WTC11 (cell line): ENCODE measurements around the gene HID1. TPM values are rescaled to one million over a fixed set of nuclear protein-coding genes. Genes with fewer than 3 reads are reported as not detected.

Experiments used
- ATAC-seq: fragments of 200-7000 bp; cut with Tn5 transposase; 2 replicates; pipeline ENCODE4 v1.10.0; 2021; ENCODE audit warnings: mild to moderate bottlenecking, moderate library complexity
- CTCF ChIA-PET: fragments of 300-600 bp; sonication (Branson Sonifier 250); formaldehyde crosslinking; loops from one replicate; lab custom pipeline; 2021; ENCODE audit warnings: antibody characterized with exemption; lab: Charles Lee
- POLR2A ChIA-PET: fragments of 350-600 bp; sonication (Branson Sonifier 250); formaldehyde crosslinking; loops from one replicate; lab custom pipeline; 2021; ENCODE audit warnings: antibody characterized with exemption; lab: Charles Lee
- DNase-seq: peaks from one replicate; pipeline ENCODE4 v3.0.0; 2021; ENCODE audit warnings: low spot score
- H3K27ac Mint-ChIP-seq: 2 replicates; pipeline ENCODE4 v1.8.0; 2021; ENCODE audit warnings: mixed read lengths
- H3K27me3 Mint-ChIP-seq: 2 replicates; pipeline ENCODE4 v1.8.0; 2021; ENCODE audit warnings: low read depth, mild to moderate bottlenecking, moderate library complexity, mixed read lengths
- H3K36me3 Mint-ChIP-seq: 2 replicates; pipeline ENCODE4 v1.8.0; 2021; ENCODE audit warnings: mixed read lengths
- H3K4me1 Mint-ChIP-seq: 2 replicates; pipeline ENCODE4 v1.8.0; 2022; ENCODE audit warnings: mixed read lengths
- H3K4me3 Mint-ChIP-seq: 2 replicates; pipeline ENCODE4 v1.8.0; 2021; ENCODE audit warnings: mild to moderate bottlenecking, moderate library complexity, mixed read lengths
- H3K9me3 Mint-ChIP-seq: 2 replicates; pipeline ENCODE4 v1.8.0; 2021; ENCODE audit warnings: mixed read lengths
- CBFB ChIP-seq: sonication (generic); formaldehyde crosslinking; IDR thresholded peaks from 2 replicates; pipeline ENCODE4 v1.8.1; 2022; ENCODE audit warnings: mild to moderate bottlenecking, low read depth, missing genetic modification reagents
- CREM ChIP-seq: sonication (generic); formaldehyde crosslinking; IDR thresholded peaks from 2 replicates; pipeline ENCODE4 v1.8.1; 2022; ENCODE audit warnings: mild to moderate bottlenecking, missing genetic modification reagents, moderate library complexity
- EMX1 ChIP-seq: fragments of 250-450 bp; sonication (Bioruptor Pico); IDR thresholded peaks from 2 replicates; pipeline ENCODE4 v1.8.0; 2021; ENCODE audit warnings: mild to moderate bottlenecking
- GABPB1 ChIP-seq: sonication (generic); formaldehyde crosslinking; IDR thresholded peaks from 2 replicates; pipeline ENCODE4 v1.8.1; 2023; ENCODE audit warnings: mild to moderate bottlenecking, missing genetic modification reagents
- GRHL2 ChIP-seq: fragments of 250-450 bp; sonication (Bioruptor Pico); IDR thresholded peaks from 2 replicates; pipeline ENCODE4 v1.8.0; 2022; ENCODE audit warnings: mild to moderate bottlenecking, moderate library complexity; ENCODE audit not compliant: insufficient replicate concordance, severe bottlenecking
- JAZF1 ChIP-seq: fragments of 250-450 bp; sonication (Bioruptor Pico); IDR thresholded peaks from 2 replicates; pipeline ENCODE4 v1.9.0; 2021; ENCODE audit warnings: moderate library complexity, mild to moderate bottlenecking, inconsistent platforms
- JUN ChIP-seq: sonication (generic); formaldehyde crosslinking; IDR thresholded peaks from 2 replicates; pipeline ENCODE4 v1.8.0; 2023; ENCODE audit warnings: mild to moderate bottlenecking, missing genetic modification reagents
- NFATC4 ChIP-seq: fragments of 250-450 bp; sonication (Bioruptor Pico); IDR thresholded peaks from 2 replicates; pipeline ENCODE4 v1.9.0; 2021; ENCODE audit warnings: mild to moderate bottlenecking
- PRRX2 ChIP-seq: fragments of 250-450 bp; sonication (Bioruptor Pico); IDR thresholded peaks from 2 replicates; pipeline ENCODE4 v1.8.0; 2021; ENCODE audit warnings: mild to moderate bottlenecking
- SOX15 ChIP-seq: fragments of 250-450 bp; sonication (Bioruptor Pico); IDR thresholded peaks from 2 replicates; pipeline ENCODE4 v1.9.0; 2021; ENCODE audit warnings: mild to moderate bottlenecking
- TEAD4 ChIP-seq: sonication (generic); formaldehyde crosslinking; IDR thresholded peaks from 2 replicates; pipeline ENCODE4 v1.8.0; 2022; ENCODE audit warnings: mild to moderate bottlenecking, missing genetic modification reagents
- ZNF232 ChIP-seq: sonication (generic); formaldehyde crosslinking; IDR thresholded peaks from 2 replicates; pipeline ENCODE4 v1.8.0; 2022; ENCODE audit warnings: mild to moderate bottlenecking, missing genetic modification reagents
- ZNF317 ChIP-seq: sonication (generic); formaldehyde crosslinking; IDR thresholded peaks from 2 replicates; pipeline ENCODE4 v1.8.1; 2023; ENCODE audit warnings: low read depth, mild to moderate bottlenecking, moderate library complexity, missing genetic modification reagents, borderline replicate concordance
- ZNF396 ChIP-seq: fragments of 250-450 bp; sonication (Bioruptor Pico); IDR thresholded peaks from 2 replicates; pipeline ENCODE4 v1.8.0; 2021; ENCODE audit warnings: mild to moderate bottlenecking, moderate library complexity, borderline replicate concordance
- ZNF423 ChIP-seq: fragments of 250-450 bp; sonication (Bioruptor Pico); IDR thresholded peaks from 2 replicates; pipeline ENCODE4 v2.1.2; 2022; ENCODE audit warnings: mild to moderate bottlenecking, moderate library complexity
- total RNA-seq: library from RNA; stranded (reverse); gene quantifications from 3 replicates; pipeline ENCODE4 v1.2.3, GENCODE V29; 2021
- TF ChIP-seq, protein P1 (sequence below): sonication (generic); formaldehyde crosslinking; IDR thresholded peaks from 2 replicates; pipeline ENCODE4 v1.8.1; 2022; ENCODE audit warnings: low read depth, missing genetic modification reagents, borderline replicate concordance
- TF ChIP-seq, protein P2 (sequence below): sonication (generic); formaldehyde crosslinking; IDR thresholded peaks from 2 replicates; pipeline ENCODE4 v1.8.0; 2022; ENCODE audit warnings: mild to moderate bottlenecking, missing genetic modification reagents
- TF ChIP-seq, protein P3 (sequence below): sonication (generic); formaldehyde crosslinking; IDR thresholded peaks from 2 replicates; pipeline ENCODE4 v1.8.1; 2022; ENCODE audit warnings: low read depth, mild to moderate bottlenecking, moderate library complexity, missing genetic modification reagents, borderline replicate concordance
- TF ChIP-seq, protein P4 (sequence below): sonication (generic); formaldehyde crosslinking; IDR thresholded peaks from 2 replicates; pipeline ENCODE4 v1.8.0; 2023; ENCODE audit warnings: mild to moderate bottlenecking, missing genetic modification reagents

Gene HID1
- total RNA-seq, 1 experiment from 2014 or later, result 16.7 TPM

DNA sequence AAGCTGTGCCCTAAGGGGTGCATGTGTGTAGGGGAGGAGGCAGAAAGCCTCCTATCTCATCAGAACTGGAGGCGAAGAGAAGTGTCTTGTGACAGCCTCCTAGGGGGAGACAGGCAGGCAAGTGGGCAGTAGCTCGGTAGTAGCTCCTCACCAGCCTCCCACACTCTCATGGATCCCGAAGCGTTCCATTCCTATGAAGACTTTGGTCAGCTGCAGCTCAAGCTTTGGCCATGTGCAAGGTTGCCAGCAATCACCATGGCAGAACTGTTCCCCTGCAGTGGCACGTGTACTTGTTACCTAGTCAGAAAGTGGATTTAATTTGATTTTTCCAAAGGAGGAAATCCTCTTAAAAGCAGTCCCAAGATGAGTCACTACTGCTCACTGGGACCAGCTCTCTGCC is 46.6 kb upstream of the HID1 start:
- Mint-ChIP-seq H3K36me3 (peaks cover 35% of the 10 kb centered on the region), H3K4me3 (no peak overlapping the region), H3K27ac (no peak overlapping the region), H3K4me1 (no peaks in the 10 kb centered on the region), H3K9me3 (no peaks in the 10 kb centered on the region), H3K27me3 (no peaks in the 10 kb centered on the region)
- POLR2A ChIA-PET, result no interaction called here
- TF ChIP-seq JAZF1 (no peak), ZNF396 (CRISPR knock-in tag) (no peak), PRRX2 (CRISPR knock-in tag) (no peak), ZNF317 (CRISPR knock-in tag) (no peak)
- TF ChIP-seq, protein P1, sequence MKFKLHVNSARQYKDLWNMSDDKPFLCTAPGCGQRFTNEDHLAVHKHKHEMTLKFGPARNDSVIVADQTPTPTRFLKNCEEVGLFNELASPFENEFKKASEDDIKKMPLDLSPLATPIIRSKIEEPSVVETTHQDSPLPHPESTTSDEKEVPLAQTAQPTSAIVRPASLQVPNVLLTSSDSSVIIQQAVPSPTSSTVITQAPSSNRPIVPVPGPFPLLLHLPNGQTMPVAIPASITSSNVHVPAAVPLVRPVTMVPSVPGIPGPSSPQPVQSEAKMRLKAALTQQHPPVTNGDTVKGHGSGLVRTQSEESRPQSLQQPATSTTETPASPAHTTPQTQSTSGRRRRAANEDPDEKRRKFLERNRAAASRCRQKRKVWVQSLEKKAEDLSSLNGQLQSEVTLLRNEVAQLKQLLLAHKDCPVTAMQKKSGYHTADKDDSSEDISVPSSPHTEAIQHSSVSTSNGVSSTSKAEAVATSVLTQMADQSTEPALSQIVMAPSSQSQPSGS (CRISPR knock-in tag), result no peak
- TF ChIP-seq, protein P2, sequence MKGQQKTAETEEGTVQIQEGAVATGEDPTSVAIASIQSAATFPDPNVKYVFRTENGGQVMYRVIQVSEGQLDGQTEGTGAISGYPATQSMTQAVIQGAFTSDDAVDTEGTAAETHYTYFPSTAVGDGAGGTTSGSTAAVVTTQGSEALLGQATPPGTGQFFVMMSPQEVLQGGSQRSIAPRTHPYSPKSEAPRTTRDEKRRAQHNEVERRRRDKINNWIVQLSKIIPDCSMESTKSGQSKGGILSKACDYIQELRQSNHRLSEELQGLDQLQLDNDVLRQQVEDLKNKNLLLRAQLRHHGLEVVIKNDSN (CRISPR knock-in tag), result no peak
- no peak for DNase-seq
- CTCF ChIA-PET, result interaction anchor here (0.8 to 1.3 kb wide), 3 partner anchors 16 to 61 kb away, joined by 3 to 10 read pairs (median 3); no protein-coding TSS in a partner anchor
- no peak for ATAC-seq

DNA sequence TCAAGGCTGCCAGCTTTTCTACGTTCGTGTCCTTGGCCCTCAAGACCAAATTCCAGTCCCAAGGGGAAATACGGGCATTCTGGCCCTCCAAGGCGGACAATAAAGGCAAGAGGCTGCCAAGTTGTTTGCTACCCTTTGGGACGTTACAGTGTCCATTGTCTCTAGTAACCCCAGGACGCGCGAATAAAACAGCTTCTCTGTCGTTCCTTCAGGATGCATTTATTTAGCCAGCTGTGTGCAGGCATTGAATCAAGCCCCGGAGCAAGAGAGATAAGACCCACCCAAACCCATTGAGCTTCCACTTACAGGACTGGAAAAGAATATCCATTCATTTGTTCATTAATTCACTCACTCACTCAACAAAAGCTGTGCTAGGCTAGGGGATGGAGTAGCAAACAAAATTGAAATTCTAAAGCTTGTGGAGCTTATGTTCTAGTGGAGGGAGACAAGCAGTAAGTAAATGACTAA is 40.6 kb upstream of the HID1 start:
- no peaks in the 10 kb centered on the region for H3K9me3 Mint-ChIP-seq
- ChIA-PET CTCF (interaction anchor here (0.6 to 7.0 kb wide), 34 partner anchors 10 to 258 kb away, joined by 3 to 139 read pairs (median 6); partner anchors contain the start of genes ATP5PD, CDR2L, FDXR and HID1), POLR2A (interaction anchor here (0.6 to 3.5 kb wide), 13 partner anchors 15 to 196 kb away, joined by 3 to 30 read pairs (median 6); partner anchors contain the start of genes CDR2L, FDXR, HID1 and KCTD2)

DNA sequence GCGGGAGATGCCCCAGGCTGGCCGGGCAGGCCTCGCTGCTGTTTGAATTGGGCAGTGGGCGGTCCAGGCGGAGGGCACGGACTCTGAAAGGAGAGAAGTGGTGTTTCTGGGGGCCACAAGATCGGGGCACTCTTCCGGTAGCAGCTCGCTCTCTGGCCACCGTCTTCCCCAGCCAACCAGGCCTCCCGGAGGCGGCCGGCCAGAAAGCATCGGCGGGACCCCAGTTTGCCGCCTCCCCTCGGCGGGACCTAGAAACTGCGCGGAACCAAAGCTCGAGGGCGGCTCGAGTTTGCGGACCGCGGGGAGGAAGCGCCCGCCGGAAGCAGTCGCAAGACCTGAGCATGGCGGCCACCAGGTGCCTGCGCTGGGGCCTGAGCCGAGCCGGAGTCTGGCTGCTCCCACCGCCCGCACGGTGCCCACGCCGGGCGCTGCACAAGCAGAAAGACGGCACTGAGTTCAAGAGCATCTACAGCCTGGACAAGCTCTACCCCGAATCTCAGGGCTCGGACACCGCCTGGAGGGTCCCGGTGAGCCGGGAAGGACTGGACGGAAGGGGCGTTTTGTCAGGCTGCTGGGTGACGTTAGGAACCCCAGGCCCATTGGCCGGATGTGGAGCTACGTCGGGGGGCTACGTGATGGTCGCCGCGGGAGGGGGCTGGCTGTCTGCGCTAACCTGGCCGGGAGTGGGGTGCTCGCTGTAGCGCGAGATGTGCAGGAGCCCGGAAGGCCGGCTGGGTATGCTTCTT is 40.0 kb upstream of the HID1 start, which contains the start of gene MRPL58:
Gene MRPL58 (plus strand): TSS at position 325 of the 746 bp plus-strand sequence. CDS start 17 bp downstream, at position 342.
- Mint-ChIP-seq H3K4me1 (peaks cover 26% of the 10 kb centered on the region), H3K27ac (peak within 1 kb of the TSS; percentile 99), H3K27me3 (no peaks in the 10 kb centered on the region), H3K9me3 (no peaks in the 10 kb centered on the region), H3K36me3 (peaks cover 7% of the 10 kb centered on the region; the same call in 1 of the 2 replicates), H3K4me3 (peak within 1 kb of the TSS; percentile 73)
- ChIA-PET POLR2A (interaction anchor here (0.6 to 3.5 kb wide), 20 partner anchors 9 to 380 kb away, joined by 3 to 30 read pairs (median 4); partner anchors contain the start of genes CDR2L, FDXR, HID1 and KCTD2), CTCF (interaction anchor here (0.5 to 7.0 kb wide), 41 partner anchors 10 to 276 kb away, joined by 3 to 139 read pairs (median 5); partner anchors contain the start of genes ATP5PD, CDR2L, FDXR and HID1)
- DNase-seq, result peak; percentile 94
- ATAC-seq, result peak; percentile 81
- TF ChIP-seq TEAD4 (CRISPR knock-in tag), result no peak
- peak; percentile 88; the same call in 1 of the 2 replicates for TF ChIP-seq CBFB (CRISPR knock-in tag)
- peak; percentile 83; the same call in 1 of the 2 replicates for TF ChIP-seq CREM (CRISPR knock-in tag)
- TF ChIP-seq, protein P3, sequence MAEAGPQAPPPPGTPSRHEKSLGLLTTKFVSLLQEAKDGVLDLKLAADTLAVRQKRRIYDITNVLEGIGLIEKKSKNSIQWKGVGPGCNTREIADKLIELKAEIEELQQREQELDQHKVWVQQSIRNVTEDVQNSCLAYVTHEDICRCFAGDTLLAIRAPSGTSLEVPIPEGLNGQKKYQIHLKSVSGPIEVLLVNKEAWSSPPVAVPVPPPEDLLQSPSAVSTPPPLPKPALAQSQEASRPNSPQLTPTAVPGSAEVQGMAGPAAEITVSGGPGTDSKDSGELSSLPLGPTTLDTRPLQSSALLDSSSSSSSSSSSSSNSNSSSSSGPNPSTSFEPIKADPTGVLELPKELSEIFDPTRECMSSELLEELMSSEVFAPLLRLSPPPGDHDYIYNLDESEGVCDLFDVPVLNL (CRISPR knock-in tag), result no peak
- peak; percentile 96 for TF ChIP-seq GABPB1 (CRISPR knock-in tag)
- TF ChIP-seq NFATC4 (CRISPR knock-in tag), result no peak
- TF ChIP-seq JUN (CRISPR knock-in tag), result peak; percentile 86; the same call in 1 of the 2 replicates
- no peak for TF ChIP-seq GRHL2
- TF ChIP-seq EMX1 (CRISPR knock-in tag), result no peak
- TF ChIP-seq PRRX2 (CRISPR knock-in tag), result no peak
- peak; percentile 70; the same call in 1 of the 2 replicates for TF ChIP-seq ZNF232 (CRISPR knock-in tag)
- no peak for TF ChIP-seq SOX15 (CRISPR knock-in tag)
- no peak for TF ChIP-seq ZNF423

More for the DNA sequence above, 40.6 kb upstream of the HID1 start:
- TF ChIP-seq, protein P4, sequence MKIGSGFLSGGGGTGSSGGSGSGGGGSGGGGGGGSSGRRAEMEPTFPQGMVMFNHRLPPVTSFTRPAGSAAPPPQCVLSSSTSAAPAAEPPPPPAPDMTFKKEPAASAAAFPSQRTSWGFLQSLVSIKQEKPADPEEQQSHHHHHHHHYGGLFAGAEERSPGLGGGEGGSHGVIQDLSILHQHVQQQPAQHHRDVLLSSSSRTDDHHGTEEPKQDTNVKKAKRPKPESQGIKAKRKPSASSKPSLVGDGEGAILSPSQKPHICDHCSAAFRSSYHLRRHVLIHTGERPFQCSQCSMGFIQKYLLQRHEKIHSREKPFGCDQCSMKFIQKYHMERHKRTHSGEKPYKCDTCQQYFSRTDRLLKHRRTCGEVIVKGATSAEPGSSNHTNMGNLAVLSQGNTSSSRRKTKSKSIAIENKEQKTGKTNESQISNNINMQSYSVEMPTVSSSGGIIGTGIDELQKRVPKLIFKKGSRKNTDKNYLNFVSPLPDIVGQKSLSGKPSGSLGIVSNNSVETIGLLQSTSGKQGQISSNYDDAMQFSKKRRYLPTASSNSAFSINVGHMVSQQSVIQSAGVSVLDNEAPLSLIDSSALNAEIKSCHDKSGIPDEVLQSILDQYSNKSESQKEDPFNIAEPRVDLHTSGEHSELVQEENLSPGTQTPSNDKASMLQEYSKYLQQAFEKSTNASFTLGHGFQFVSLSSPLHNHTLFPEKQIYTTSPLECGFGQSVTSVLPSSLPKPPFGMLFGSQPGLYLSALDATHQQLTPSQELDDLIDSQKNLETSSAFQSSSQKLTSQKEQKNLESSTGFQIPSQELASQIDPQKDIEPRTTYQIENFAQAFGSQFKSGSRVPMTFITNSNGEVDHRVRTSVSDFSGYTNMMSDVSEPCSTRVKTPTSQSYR (CRISPR knock-in tag), result no peak
- 0 out of 2 replicates have a peak, but pooled peaks have one; percentile 29 for TF ChIP-seq EMX1 (CRISPR knock-in tag)
- TF ChIP-seq, protein P1 (CRISPR knock-in tag), result 0 out of 2 replicates have a peak, but pooled peaks have one; percentile 2
- Mint-ChIP-seq H3K4me1 (peaks cover 26% of the 10 kb centered on the region), H3K27ac (peak overlapping the region; percentile 84), H3K27me3 (no peaks in the 10 kb centered on the region), H3K4me3 (peak overlapping the region; percentile 73), H3K36me3 (peaks cover 10% of the 10 kb centered on the region)
- DNase-seq (no peak), ATAC-seq (no peak)
